GM13976 (cell line): ENCODE results near the gene AFDN.

ENCODE experiments used
- DNase-seq: peaks from one replicate; pipeline ENCODE4 v3.0.0; 2012; ENCODE audit warnings: low spot score
- in situ Hi-C: fragments of 300-500 bp; cut with MboI; formaldehyde crosslinking; loops from one replicate; pipeline ENCODE4 v1.12.0; 2022; ENCODE audit warnings: low sequenced_read_pairs, mixed read lengths, inconsistent platforms; ENCODE audit not compliant: unreplicated experiment
- TF ChIP-seq, protein P1 (sequence below): IDR thresholded peaks from 2 replicates; pipeline ENCODE4 v1.5.1; 2012; ENCODE audit warnings: borderline replicate concordance, mild to moderate bottlenecking; ENCODE audit not compliant: insufficient read depth; ENCODE audit errors: extremely low read depth, missing control alignments, control extremely low read depth

Gene AFDN

GRCh38 chr6:167921831-167922230 is 95.1 kb downstream of the AFDN start:
- TF ChIP-seq, protein P1, sequence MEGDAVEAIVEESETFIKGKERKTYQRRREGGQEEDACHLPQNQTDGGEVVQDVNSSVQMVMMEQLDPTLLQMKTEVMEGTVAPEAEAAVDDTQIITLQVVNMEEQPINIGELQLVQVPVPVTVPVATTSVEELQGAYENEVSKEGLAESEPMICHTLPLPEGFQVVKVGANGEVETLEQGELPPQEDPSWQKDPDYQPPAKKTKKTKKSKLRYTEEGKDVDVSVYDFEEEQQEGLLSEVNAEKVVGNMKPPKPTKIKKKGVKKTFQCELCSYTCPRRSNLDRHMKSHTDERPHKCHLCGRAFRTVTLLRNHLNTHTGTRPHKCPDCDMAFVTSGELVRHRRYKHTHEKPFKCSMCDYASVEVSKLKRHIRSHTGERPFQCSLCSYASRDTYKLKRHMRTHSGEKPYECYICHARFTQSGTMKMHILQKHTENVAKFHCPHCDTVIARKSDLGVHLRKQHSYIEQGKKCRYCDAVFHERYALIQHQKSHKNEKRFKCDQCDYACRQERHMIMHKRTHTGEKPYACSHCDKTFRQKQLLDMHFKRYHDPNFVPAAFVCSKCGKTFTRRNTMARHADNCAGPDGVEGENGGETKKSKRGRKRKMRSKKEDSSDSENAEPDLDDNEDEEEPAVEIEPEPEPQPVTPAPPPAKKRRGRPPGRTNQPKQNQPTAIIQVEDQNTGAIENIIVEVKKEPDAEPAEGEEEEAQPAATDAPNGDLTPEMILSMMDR = no peak
- in situ Hi-C loops = no loop called here
- DNase-seq = no peak

GRCh38 chr6:167925026-167925425 is 98.3 kb downstream of the AFDN start:
- in situ Hi-C loops = no loop called here
- TF ChIP-seq, protein P1 = no peak

GRCh38 chr6:167927246-167927645 is 100.5 kb downstream of the AFDN start:
- TF ChIP-seq, protein P1 = no peak
- in situ Hi-C loops = no loop called here
- no peak for DNase-seq

More at GRCh38 chr6:167925026-167925425, 98.3 kb downstream of the AFDN start:
- DNase-seq = no peak

GRCh38 chr6:167928111-167928510 is 101.4 kb downstream of the AFDN start:
- TF ChIP-seq, protein P1 = no peak
- in situ Hi-C loops = no loop called here
- no peak for DNase-seq

- in situ Hi-C loops = no loop called here
- TF ChIP-seq, protein P1 = no peak
- no peak for DNase-seq
Measured at GRCh38 chr6:167930295-167930694, 103.6 kb downstream of the AFDN start.

DNA sequence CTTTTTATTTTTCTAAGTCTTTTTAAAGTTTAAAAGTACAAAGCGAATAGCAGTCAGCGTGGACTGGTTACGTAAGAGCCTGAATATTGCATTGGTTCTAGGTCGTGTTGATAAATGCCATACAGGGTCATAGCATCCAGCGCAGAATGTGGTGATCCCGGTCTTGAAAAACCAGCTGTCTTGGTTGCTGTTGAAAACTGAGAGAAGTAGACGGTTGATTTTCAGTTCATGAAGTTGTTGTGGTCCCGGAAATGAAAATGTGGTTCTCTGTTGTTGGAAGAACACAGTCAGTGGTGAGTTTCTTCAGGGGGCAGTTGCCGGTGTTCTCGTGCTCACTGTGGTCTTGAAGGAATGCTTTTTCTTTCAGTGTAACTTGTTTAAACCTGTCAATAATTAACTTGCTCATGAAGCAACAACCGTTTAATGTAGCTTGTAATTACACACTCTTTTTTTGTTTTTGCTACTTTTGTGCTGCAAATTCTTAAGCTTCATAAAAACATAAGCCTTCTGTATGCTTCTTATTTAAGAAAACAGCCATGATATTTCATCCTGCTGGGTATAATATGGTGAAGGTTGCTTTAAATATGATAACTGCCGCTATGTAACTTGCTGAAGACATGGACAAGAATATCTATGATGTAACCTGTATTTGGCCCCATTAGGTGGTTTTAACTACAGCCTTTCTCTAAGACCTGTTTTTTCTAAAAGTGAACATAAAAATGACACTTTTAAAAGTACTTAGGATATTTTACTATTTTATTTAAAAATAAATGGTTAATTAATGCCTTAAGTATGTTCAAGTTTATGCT is 106.0 kb downstream of the AFDN start:
- in situ Hi-C loops = no loop called here
- TF ChIP-seq, protein P1 = no peak
- DNase-seq = no peak
